Activated CD8-positive, alpha-beta memory T cell treated with anti-CD3 and anti-CD28 coated beads, Interleukin-2, amount 50 U/mL, for 1 hour (primary cell): ENCODE data around the gene DNAJB6.
"Not testable (repeated sequence)": the region's sequence is repeated elsewhere in the genome, so short reads cannot be mapped to it uniquely, and the experiment has no call there.

Experiments used
- DNase-seq: peaks from one replicate; pipeline ENCODE4 v3.0.0-alpha.2; 2020; ENCODE audit errors: extremely low read depth

DNAJB6 gene

DNA sequence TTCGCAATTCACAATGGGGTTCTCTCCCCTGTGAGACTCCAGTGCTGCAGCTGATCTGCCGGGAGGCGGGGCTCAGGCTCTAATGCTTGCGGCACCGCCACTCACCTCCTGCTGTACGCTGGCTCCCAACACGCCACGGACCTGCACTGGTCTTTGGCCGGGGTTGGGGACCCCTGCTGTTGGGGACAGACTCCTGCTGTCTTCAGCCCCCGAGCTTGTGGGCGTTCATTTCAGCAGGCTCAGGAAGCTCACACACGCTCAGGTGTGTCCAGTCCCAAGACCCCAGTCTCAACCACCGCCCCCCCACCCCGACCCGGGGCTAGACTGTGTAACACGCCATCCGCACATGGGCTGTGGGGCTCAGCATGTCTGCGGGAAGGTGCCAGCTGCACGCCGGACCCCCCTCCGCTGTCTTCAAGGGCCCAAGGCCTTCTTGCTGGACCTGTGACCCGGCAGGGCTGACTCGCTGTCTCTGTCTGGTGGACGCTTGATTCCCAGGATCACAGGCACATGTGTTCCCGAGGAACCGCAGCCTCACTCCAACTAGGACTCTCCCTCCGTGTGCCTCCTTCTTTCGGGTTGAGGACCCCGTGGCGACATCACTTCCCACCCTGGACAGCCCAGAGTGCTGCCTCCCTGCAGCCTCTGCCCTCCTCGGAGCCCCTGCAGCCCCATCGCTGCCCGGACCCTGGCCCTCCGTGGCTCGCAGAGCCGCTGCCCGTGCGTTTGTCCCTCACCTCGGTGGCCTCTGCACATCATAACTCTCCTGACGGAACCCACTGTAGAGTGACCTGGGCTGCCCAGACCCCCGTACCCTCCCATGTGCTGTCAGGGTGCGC, 106.4 kb downstream of the DNAJB6 start:
- DNase-seq, result no peak

GRCh38 chr7:157444011-157444842, 107.4 kb downstream of the DNAJB6 start:
- DNase-seq, result no peak

DNA sequence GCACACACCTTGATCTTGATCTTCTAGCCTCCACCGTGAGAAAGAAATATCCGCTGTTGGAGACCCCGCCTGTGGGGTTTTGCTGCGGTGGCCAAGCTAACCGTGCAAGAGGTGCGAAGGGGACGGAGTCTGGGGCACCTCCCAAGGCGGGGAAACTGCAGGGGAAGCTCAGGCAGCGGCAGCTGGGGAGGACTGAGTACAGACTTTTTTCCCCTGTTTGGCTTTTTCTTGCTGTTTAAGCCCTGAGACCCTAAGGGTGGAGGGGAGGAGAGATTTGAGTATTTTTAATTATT, 108.0 kb downstream of the DNAJB6 start:
- no peak for DNase-seq

- DNase-seq, result no peak
Measured at GRCh38 chr7:157445246-157445955, 108.6 kb downstream of the DNAJB6 start.

DNA sequence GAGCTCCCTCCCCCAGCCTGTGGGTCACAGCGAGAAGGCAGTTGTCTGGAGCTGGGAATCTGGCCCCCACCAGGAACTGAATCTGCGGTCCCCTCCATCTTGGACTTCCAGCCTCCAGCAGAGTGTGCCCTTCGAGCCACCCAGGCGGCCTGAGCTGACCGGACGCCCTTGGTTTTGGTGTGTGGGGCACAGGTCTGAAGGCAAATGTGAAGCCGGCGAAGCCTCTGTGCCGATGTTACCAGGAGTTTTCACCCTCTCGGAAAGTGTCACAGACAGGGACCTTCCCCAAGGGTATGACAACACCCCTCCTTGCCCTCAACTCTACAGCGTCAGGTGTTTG, 109.1 kb downstream of the DNAJB6 start:
- no peak for DNase-seq

- DNase-seq, result no peak
Measured at GRCh38 chr7:157446322-157446721, 109.5 kb downstream of the DNAJB6 start.

DNA sequence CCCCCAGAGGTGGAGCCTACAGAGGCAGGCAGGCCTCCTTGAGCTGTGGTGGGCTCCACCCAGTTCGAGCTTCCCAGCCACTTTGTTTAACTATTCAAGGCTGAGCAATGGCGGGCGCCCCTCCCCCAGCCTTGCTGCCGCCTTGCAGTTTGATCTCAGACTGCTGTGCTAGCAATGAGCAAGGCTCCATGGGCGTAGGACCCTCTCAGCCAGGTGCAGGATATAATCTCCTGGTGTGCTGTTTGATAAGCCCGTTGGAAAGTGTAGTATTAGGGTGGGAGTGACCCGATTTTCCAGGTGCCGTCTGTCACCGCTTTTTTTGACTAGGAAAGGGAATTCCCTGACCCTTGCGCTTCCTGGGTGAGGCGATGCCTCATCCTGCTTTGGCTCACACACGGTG, 117.2 kb downstream of the DNAJB6 start:
- not testable (repeated sequence) for DNase-seq

- DNase-seq, result no peak
Measured at GRCh38 chr7:157457355-157458253, 120.8 kb downstream of the DNAJB6 start.

DNA sequence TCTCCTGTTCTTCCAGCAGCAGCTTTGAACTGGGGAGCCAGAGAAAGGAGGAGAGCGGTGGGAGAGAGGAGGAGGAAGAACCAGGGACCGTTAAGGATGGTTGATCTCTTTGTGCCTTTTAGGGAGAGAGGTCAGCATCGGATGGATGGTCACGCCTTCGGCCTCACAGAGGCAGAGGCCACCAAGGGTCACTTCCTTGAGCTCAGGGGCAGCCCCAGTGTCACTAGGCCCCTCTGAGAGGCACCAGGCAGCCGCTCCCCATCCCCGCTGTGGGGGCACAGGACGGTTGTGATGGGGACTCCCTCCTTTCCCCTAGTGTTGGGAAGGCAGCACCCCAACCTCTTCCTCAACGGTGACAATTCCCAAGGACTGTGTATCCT, 121.4 kb downstream of the DNAJB6 start:
- no peak for DNase-seq

- DNase-seq, result no peak
Measured at GRCh38 chr7:157459966-157460365, 123.2 kb downstream of the DNAJB6 start.

DNA sequence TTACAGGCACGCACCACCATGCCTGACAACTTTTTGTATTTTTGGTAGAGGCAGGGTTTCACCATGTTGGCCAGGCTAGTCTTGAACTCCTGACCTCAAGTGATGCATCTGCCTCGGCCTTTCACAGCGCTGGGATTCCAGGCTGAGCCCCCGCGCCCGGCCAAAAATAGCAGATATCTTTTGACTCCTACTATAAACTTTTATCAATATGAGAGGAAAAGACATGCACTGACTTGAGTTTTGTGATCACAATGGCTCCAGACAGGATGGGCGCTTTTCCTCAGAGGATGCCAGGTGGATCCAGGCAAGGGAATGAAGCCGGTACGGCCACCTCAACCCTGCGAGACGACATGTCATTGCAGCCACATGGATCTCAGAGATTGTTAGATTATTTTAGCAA, 123.9 kb downstream of the DNAJB6 start:
- no peak for DNase-seq

- DNase-seq, result no peak
Measured at GRCh38 chr7:157461573-157462418, 125.0 kb downstream of the DNAJB6 start.

DNA sequence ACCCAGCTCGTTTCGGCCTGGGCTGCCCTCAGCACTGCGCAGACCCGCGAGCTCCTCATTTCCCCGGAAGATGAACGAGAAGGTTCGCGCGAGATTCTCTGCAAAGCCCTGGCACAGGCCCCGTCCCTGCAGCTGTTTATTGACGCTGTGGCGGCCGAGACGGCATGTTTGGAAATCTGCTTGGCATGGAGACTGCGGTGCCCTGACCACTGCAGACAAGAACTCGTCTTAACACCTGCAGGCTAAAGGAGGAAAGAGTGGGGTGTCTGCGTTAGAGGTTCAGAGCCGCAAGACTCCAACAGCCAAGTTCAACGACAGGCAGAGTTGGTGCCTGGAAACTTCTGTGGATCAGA, 125.6 kb downstream of the DNAJB6 start:
- DNase-seq, result no peak

DNA sequence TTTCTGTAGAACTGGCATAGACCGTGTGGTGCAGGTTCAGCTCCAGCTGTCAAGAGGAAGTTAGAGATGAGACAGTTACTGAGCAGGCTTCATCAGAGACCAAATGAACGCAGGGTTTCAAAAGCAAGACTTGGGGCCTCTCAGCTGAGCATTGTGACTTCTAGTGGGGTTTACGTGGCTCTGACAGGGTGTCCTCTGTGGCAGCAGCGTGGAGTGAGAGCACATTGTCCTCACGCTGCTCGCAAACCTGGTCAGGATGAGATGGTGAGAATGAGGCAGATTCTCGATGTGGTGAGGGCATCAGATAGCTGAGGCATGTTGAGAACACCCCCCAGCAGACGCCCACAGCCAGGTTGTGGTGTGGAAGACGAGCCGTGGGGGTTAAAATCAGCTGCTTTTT, 126.0 kb downstream of the DNAJB6 start:
- no peak for DNase-seq

- no peak for DNase-seq
Measured at GRCh38 chr7:157463245-157463644, 126.4 kb downstream of the DNAJB6 start.

DNA sequence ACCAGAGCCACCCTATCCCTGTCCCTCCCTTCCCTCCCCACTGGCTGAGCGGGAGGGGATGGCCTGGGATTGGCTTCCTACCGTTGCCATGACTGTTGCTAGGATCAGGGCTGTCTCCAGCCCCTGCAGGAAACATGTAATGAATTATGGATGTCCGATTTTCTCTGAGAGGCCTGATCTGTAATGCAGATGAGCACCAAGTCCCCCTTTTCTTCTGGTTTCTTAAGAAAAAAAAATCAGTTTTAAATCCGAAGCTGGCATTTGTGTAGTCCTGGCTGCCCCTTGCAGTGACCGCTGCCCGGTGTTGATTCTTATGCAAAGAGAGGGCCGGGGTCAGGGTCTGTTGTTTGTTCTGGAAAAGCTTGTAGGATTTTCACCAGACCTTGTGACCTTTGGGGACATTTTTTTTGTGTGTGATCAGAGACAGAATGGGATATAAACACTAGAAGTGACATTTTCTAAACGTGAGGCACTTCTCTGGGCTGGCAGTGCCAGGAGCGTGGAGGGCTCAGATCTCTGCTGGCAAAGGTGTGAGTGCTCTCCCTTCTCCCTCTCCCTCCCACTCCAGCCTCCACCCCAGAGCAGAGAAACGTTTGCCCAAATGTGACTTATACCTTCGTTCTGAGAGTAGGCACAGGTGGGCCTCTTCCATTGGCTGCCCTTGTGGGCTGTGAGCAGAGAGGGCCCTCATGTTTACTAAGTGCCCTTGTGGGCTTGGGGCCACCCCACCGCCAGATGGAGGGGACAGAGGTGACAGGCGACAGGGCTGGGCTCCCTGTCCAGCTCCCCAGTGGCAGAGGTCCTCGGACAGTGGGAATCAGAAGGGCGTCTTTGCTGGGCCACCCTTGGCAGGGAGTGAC, 127.5 kb downstream of the DNAJB6 start:
- DNase-seq, result no peak

GRCh38 chr7:157464971-157465886, 128.4 kb downstream of the DNAJB6 start:
- DNase-seq, result no peak

DNA sequence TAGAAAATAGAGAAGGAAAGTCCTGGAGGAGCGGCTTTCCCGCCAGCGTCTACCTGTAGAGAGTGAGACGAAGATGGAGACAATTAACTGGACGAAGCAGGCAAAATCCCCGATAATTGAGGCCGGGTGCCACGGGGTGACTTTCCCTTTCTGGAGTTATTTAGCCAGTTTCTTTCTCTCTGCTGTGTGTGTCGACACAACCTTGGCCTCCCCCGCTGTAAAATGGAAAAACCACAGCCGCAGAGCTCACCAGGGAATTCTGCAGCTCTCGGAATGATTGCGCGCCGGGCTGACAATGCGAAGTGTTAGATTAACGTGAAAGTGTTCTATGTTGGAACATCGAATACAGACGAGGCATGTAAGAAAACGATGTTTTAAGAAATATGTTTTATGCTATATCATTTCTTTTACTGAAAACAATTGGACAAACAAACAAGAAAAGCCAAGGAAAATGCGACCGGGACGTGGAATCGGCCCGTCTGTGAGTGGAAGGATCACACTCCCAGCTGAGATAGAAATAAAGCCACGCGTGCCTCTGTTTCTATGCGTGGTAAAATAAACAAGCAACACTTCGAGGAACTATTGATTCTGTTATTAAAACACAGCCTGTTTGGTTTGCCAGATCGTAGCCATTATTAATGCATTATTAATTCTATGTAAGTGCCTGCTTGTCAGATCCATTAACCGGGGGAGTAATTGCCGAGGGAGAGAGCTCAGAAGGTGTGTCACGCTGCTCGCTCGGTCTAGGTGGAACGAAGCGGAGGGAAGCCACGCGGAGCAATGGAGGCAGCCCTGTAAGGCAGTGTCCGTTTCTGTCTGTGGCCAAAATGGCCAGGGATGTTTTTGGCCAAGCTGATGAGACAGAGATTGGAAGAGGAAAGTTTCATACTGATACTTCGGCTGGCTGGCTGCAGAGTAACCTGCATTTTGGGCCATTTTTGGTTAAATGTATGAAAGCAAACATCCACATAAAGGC, 129.4 kb downstream of the DNAJB6 start:
- DNase-seq, result no peak
